NCI-H1417 (cell line): Measurements from ENCODE around the gene RGL1.

ENCODE experiments used
- DNase-seq, 3 experiments: peaks; one replicate each; lab custom pipeline; 2025; lab: John Stamatoyannopoulos, UW

RGL1 gene

GRCh38 chr1:183821889-183822611 is 17.1 kb downstream of the RGL1 start:
- no peak for DNase-seq

GRCh38 chr1:183824291-183824690 is 19.4 kb downstream of the RGL1 start:
- DNase-seq = no peak

- DNase-seq = no peak
These were observed 22.9 kb downstream of the RGL1 start for GRCh38 chr1:183827801-183828200.

DNA sequence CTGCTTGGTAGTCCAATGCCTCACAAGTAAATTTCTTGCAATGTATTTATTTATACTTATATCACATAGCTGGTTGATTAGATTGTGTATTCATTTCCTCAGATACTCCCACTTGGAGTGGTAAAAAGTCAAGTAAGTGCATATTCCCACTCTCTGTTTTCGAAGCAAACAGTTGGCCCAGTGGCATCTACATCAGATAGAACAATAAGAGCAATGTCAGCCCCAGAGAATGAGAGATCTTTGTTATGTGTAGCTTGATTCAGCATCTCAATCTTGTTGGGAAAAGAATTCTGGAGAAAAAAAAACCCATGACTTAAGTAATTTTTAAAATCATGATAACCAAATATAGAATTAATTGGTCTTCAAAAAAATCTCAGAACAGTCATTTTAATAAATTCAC is 25.5 kb downstream of the RGL1 start:
- DNase-seq = no peak

- DNase-seq = peak in 2 of 3 experiments; percentile 7 to 38
These were observed 26.4 kb downstream of the RGL1 start for GRCh38 chr1:183831311-183831710.

DNA sequence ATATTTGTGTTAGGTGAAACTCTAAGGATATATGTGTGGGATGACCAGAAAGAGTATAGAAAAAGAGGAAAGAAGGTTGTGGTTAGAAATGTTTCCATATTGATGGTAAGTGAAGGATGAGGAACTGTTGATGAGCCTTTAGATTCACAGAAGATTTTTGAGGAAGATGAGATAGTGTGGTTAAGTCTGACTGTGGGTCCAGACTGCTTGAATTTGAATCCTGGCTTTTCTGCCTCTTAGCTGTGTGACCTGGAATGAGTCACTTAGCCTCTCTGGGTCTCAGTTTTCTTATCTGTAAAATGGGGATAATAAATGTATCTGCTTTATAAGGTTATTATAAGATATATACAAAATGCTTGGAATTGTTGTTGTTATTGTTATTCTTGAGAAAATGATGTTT is 27.5 kb downstream of the RGL1 start:
- no peak for DNase-seq

DNA sequence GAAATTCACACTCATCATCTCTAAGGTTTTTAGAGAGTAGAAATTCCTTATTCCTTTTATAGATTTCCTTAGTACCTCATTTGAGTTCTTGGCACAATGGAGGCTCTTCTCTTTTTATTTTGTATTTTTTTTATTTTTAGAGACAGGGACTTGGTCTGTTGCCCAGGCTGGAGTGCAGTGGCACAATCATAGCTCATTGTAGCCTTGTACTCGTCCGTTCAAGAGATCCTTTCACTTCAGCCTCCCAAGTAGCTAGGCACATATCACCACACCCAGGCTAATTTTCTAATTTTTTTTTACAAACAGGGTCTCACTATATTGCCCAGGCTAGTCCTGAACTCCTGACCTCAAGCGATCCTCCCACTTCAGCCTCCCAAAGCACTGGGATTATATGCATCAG is 29.6 kb downstream of the RGL1 start:
- DNase-seq = no peak

- no peak for DNase-seq
These were observed 31.7 kb downstream of the RGL1 start for GRCh38 chr1:183836598-183836997.

DNA sequence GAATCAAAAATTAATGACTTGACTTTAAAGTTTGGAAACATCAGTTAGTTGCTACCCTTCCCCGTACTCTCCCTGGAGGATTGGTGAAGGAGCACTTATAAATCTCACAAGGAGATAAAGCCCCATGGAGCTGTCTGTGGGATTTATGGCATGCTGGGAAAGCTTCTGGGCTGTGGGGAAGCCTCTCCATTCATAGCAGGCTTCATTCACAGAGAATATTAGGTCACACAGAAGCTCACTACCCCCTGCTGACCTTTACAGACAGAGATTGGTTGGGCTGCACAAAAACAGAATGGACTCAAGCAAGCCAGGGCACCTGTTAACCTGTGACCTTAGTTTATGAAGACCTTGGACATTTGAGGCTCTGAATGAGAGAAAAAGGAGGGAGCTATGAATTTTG is 32.1 kb downstream of the RGL1 start:
- peak; percentile 17 to 69 (median 63) for DNase-seq

DNA sequence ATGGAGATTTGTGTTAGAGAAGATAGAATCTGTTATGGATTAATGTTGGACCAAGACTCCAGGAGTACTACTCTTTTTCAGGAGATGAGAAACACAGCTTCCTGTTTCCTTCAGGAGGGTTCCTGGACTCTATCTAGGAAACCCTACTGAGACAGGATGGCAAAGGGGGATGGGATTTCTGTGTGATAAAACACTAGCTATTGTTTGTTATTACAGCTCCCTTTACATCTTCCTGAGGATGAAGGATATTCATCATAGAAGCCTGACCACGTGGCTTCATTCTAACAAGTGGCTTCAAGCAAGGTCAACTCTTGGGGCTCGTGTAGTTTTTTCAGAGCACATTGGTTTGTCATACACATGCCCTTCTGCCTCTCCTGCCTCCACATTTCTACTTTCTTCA is 33.3 kb downstream of the RGL1 start:
- DNase-seq = no peak

- DNase-seq = no peak
These were observed 35.2 kb downstream of the RGL1 start for GRCh38 chr1:183840140-183840539.

DNA sequence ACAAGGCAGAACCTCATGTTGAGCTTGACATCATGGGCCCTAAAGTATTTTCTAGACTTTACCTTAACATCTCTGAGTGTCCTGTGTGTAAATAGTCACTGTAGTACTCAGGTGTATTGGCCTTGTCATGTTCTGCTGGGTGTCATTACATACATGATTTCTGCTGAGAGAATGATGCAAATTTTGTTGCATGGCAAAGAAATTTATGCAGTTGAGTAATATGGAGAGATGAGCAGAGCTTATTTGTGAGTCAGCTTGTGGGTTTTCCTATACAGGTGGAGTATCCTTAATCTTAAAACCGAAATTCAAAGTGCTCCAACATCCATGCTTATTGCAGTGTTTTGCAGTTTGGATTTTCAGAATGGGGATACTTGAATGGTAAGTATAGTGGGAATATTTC is 36.6 kb downstream of the RGL1 start:
- no peak for DNase-seq

DNA sequence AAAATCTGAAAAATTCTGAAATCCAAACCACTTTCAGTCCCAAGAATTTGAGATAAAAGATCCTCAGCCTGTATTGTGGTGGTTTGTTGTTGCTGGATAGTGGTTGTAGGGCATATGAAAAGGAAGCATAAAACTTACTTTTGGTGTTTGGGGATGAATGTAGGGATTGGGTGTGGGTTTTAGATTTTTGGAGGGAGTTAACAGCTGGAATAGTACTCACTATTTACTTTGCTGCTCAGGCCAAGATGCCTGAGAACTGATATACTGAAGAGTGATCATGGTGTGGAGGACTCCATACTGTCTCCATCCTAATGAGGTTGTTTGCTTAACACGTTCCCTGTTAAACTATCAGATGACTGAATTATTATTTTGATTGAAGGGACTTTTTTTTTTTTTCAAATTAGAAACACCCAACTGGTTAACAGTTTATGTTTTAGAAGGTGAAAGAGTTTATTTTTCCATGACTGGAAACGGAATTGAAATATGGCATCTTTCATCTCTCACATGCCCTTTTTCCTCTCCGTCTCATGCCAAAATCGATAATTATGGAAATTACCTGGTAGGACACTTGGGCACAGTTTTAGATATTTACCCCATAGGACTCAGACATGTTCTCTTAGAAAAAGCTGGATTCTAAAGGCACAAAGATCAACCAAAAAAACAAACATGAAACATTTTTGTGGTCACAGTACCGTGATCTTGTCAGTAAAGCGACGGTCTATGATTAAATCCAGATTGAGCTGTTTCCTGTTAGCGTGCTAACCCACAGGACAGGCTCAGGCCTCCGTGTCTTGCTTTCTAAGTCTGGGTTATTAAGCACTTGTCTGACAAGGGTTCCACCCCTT is 37.3 kb downstream of the RGL1 start:
- DNase-seq = peak in 2 of 3 experiments; percentile 31 to 64

DNA sequence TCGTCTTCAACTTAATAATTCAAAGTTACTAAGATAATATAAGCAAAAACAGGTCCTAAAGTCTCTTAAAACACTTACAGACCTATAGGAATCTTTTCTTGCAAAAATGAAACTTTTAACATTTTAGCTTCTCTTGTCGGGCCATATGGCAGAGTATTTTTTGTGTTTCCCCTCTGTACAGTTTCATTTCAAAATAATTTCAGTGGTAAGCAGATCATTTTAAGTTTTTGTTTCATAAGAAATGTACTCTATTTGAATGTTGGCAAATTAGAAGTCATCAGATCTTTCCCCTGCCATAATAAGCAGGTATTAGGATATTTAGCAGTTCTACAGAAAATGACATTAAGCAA is 37.9 kb downstream of the RGL1 start:
- no peak for DNase-seq

DNA sequence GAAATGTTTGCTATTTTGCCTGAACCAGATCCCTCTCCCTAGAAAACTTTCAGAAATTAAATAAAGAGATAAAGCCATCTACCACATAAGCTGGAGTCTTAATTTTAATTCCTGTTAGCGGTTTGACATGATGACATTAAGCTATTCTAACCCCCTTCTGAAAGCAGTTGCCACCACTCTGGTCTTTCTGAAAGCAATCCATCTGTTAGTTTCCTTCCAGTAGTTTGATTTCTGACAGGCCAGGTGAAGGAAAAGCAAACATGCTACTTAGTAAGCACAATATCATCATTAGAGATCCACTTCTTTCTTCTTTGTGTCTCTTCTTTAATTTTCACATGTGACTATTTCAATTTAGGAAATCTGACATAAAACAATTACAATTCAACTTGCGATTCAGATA is 39.9 kb downstream of the RGL1 start:
- DNase-seq = peak in 2 of 3 experiments; percentile 2 to 46

GRCh38 chr1:183845681-183846080 is 40.8 kb downstream of the RGL1 start:
- no peak for DNase-seq

GRCh38 chr1:183847641-183848040 is 42.7 kb downstream of the RGL1 start:
- no peak for DNase-seq

- no peak for DNase-seq
These were observed 45.9 kb downstream of the RGL1 start for GRCh38 chr1:183850852-183851251.

GRCh38 chr1:183859119-183859518 is 54.2 kb downstream of the RGL1 start:
- no peak for DNase-seq

DNA sequence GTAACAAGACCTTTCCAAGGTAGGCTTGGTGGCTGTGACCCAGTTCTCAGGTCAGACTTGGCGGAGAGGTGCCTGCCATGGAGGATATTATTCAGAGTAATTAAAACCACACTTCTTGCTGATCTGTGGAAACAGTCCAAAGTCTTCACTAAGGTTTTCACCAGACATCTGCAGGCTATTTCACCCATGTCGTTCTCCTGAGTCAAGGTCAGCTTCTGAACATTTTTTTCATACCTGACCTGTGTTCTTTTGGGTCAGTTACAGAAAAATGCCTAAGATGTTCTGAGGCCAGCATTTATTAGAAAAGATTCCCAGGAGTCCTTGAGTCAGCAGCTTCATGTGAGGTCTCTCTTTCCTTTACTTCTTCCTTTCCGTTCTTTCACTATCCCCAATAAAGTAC is 54.9 kb downstream of the RGL1 start:
- no peak for DNase-seq

GRCh38 chr1:183862967-183863366 is 58.0 kb downstream of the RGL1 start:
- no peak for DNase-seq

GRCh38 chr1:183863852-183864251 is 58.9 kb downstream of the RGL1 start:
- DNase-seq = no peak

DNA sequence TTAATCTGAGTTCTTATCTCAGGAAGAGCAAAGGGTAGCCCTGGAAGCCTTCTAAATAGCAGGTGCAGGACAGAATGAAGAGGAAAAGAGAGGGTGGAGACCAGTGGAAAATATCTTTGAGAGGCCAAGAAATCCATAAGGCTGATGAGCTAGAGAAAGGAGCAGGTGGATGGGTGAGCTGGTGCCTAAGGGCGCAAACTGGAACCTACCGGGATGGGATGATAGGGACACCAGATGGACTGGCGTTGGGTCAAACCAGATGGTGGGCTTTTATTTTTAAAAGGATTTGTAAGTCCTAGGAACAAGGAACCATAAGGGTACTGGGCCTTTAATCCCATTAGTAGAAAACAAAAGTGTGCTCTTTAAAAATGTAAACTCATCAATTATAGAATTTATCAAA is 59.7 kb downstream of the RGL1 start:
- DNase-seq = no peak

- no peak for DNase-seq
These were observed 64.3 kb downstream of the RGL1 start for GRCh38 chr1:183869230-183869629.
